ENCODE data around the gene POLR2L.

DNA sequence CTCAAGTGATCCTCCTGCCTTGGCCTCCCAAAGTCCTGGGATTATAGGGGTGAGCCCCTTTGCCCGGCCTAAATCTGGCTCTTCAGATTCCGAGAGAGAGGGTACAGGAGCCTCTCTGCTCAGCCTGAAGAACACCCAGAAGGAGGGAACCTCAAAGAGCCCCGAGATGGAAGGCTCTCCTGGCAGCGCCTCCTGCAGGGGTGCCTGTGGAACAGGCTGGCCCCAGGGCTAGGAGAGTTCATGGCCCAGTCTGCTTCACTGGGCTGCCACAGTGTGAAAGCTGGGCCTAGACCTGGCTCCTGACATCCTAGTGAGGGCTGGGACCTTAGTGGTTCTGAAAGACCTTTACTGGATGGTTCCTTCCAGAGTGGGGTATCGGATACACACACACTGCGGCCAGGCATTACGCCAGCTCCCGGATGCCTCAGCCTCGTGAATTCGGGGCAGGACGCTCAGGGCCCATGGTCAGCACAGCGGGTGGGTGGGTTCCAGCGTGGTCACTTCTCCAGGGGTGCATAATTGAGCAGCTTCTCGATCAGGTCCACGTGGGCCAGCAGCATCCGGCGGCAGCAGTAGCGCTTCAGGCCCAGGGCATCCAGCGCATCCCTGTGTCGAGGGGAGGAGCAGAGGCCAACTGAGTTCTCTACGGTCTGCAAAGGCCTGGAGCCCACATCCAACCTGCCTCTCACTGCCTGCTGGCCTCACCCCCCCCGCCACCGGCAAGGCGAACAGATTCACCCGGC lies 2.3 kb downstream of the POLR2L start:
- TF ChIP-seq, protein P1, sequence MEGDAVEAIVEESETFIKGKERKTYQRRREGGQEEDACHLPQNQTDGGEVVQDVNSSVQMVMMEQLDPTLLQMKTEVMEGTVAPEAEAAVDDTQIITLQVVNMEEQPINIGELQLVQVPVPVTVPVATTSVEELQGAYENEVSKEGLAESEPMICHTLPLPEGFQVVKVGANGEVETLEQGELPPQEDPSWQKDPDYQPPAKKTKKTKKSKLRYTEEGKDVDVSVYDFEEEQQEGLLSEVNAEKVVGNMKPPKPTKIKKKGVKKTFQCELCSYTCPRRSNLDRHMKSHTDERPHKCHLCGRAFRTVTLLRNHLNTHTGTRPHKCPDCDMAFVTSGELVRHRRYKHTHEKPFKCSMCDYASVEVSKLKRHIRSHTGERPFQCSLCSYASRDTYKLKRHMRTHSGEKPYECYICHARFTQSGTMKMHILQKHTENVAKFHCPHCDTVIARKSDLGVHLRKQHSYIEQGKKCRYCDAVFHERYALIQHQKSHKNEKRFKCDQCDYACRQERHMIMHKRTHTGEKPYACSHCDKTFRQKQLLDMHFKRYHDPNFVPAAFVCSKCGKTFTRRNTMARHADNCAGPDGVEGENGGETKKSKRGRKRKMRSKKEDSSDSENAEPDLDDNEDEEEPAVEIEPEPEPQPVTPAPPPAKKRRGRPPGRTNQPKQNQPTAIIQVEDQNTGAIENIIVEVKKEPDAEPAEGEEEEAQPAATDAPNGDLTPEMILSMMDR (IDR thresholded peaks at IDR 0.05 in 4 of 5, conservative IDR thresholded peaks at IDR 0.05 in 1 of 5), result no peak
- no peak for TF ChIP-seq POLR2A (IDR thresholded peaks at IDR 0.05)
